SKM-1 treated with dmso at 0.1 percent for 144 hours (cell line): Measurements from ENCODE around the gene PATZ1.
A peak's percentile ranks its signal among the peaks of the same experiment; 100 is the strongest.
"Not testable (repeated sequence)": the region's sequence is repeated elsewhere in the genome, so short reads cannot be mapped to it uniquely, and the experiment has no call there.

Experiments
- DNase-seq: peaks from one replicate; lab custom pipeline; 2025; ENCODE audit not compliant: unreplicated experiment; lab: John Stamatoyannopoulos, UW

Gene PATZ1, protein sequence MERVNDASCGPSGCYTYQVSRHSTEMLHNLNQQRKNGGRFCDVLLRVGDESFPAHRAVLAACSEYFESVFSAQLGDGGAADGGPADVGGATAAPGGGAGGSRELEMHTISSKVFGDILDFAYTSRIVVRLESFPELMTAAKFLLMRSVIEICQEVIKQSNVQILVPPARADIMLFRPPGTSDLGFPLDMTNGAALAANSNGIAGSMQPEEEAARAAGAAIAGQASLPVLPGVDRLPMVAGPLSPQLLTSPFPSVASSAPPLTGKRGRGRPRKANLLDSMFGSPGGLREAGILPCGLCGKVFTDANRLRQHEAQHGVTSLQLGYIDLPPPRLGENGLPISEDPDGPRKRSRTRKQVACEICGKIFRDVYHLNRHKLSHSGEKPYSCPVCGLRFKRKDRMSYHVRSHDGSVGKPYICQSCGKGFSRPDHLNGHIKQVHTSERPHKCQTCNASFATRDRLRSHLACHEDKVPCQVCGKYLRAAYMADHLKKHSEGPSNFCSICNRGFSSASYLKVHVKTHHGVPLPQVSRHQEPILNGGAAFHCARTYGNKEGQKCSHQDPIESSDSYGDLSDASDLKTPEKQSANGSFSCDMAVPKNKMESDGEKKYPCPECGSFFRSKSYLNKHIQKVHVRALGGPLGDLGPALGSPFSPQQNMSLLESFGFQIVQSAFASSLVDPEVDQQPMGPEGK

DNA sequence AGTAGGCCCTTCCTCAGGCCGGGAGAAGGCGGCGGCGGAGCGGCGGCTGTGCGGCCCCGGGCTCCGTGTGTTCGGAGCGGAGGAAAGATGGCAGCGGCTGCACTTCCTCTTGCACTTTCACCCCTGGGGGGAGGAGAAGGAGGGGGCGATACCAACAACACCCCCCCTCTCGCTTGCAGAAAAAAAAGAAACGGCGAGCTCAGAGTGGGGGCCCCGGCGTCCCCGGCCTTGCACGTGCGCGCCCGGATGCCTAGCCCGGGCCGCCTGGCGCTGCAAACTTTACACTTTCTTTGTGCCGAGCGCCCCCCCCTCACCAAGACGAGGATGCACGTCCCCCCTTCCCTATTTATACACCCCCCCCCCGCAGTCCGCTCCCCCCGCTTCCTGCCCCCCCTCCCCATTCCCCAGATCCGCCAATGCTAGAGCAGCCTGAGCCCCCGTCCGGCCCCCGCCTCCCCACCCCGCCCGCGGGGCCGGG lies at the start of gene PATZ1:
Gene PATZ1 (minus strand): TSS at position 92 of the 478 bp plus-strand sequence. CDS start 744 bp downstream, outside the sequence.
- DNase-seq, result peak; percentile 77

DNA sequence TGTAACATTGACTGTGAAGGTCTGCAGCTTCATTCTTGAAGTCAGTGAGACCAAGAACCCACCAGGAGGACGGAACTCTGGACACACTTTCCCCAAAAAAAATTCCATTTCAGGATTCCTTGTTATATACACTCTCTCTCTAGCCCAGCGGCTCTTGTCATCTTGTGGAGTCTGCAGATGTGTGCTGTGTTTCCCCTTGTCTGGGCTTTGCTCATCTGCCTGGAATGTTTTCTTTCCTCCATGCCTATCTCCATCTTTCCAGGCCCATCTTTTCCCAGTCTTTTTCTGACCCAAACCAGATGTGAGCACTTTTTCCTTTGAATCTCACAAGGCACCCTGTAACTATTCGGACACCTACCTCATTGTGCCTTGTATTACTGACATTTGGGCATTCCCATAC lies 48.2 kb upstream of the PATZ1 start:
- DNase-seq, result no peak

- no peak for DNase-seq
Observed at GRCh38 chr22:31393893-31394292, 47.7 kb upstream of the PATZ1 start.

DNA sequence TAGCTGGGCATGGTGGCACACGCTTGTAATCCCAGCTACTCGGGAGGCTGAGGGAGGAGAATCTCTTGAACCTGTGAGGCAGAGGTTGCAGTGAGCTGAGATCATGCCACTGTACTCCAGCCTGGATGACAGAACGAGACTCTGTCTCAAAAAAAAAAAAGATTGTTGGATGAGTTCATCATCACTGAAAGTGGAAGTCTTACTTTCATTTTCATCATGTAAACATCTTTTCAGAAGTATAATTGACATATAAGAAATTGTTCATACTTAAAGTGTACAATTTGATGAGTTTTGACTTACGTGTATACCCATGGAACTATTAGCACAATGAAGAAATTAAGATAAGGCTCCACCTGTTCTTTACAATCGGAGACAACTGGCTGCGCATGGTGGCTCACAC lies 32.5 kb upstream of the PATZ1 start:
- DNase-seq, result not testable (repeated sequence)

DNA sequence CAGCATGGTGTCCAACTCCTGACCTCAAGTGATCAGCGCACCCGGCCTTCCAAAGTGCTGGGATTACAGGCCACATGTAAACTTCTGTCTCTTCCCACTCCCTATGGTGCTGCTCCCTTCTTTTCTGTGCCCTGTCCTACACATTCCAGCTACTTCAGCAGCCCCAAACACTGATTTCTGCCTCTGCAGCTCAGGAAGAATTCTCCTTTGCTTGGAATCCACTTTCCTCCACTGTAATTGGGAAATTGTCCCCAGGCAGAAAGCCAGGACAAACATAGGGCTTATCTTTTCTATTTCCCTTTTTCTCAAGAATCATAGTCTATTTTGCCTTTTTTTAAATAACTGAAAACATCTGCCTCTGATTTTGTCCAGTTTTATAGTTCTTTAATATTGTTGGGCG lies 32.0 kb upstream of the PATZ1 start:
- DNase-seq, result no peak

DNA sequence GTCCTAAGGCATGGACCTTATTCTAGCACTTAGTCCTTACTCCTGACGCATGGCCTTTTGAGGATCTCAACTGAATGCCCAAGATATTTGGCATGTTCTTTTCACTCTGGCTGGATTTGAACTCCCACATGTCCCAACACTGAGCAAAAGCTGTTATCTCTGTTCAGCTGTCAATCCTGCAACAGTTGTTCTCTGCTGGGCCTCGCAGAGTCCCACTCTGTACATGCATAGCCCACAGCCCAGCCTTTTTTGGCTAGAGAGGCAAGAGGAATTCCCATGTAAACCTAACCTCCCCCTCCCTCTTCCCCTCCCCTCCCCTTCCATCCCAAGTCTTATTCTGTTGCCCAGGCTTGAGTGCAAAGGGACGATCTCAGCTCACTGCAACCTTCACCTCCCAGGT lies 31.5 kb upstream of the PATZ1 start:
- DNase-seq, result no peak

DNA sequence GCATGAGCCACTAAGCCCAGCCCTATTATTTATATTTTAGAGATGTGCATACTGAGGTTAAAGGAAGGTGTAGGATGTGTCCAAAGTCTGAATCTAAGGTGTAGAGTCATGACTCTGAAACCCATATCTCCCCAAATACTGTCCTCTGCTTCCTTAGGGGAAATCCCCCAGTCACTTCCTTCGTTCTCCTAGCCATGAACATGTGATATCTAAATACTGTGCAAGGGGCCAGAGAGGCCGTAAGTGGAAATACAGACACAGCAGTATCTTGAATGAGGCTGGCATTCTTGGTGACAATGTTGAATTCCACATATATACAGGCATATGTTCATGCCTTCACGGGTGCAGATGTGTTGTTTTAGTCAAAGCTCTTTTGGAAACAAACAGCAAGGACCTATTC lies 21.3 kb upstream of the PATZ1 start:
- no peak for DNase-seq

- DNase-seq, result no peak
Observed at GRCh38 chr22:31363885-31364465, 17.8 kb upstream of the PATZ1 start.

GRCh38 chr22:31361743-31362142 lies 15.6 kb upstream of the PATZ1 start:
- DNase-seq, result no peak

DNA sequence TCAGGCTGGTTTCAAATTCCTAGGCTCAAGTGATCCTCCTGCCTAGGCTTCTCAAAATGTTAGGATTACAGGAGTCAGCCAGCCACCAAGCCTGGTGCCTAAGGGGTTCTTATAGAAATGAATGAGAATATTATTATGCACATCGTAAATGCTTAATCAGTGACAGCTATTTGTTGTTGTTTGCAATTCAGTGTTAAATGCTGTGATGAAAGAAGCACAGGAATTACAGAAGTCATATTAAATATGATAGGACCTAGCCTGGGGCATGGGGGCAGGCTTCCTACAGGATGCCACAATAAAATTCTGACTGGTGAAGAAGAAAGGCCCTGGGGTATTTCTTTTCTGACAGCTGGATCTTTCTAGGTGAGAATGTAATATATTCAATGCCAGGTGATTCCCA lies 13.9 kb upstream of the PATZ1 start:
- DNase-seq, result no peak

DNA sequence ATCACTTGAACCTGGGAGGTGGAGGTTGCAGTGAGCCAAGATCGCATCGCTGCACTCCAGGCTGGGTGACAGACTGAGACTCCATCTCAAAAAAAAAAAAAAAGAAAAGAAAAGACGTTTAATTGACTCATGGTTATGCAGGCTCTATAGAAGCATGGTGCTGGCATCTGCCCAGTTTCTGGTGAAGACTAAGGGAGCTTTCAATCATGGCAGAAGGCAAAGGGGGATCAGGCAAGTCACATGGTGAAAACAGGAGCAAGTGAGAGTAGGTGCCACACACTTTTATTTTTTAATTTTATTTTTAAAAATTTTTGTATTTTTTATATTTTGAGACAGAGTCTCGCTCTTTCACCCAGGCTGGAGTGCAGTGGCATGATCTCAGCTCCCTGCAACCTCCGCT lies 8.4 kb upstream of the PATZ1 start:
- no peak for DNase-seq

GRCh38 chr22:31350410-31350863 lies 4.3 kb upstream of the PATZ1 start:
- DNase-seq, result no peak

- no peak for DNase-seq
Observed at GRCh38 chr22:31349960-31350359, 3.8 kb upstream of the PATZ1 start.

DNA sequence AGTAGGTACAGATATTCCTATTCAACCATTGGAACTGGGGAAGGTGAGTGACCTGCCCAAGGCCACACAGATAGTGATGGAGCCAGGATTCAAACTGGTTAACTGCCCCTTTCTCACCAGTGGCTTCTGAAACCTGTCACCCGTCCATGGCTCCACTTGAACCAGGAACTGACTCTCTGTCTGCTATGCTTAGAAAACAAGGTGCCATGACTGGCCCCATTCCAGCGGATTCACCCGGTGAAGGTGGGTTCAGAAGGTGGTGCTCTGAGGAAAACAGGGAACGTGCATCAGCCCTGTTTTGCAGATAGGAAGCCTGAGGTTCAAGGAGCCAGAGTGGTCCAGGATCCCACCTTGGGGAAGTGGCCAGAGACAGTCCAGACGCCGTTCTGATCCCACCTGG lies 2.6 kb upstream of the PATZ1 start:
- no peak for DNase-seq

- DNase-seq, result not testable (repeated sequence)
Observed at GRCh38 chr22:31348009-31348337, 1.8 kb upstream of the PATZ1 start.

GRCh38 chr22:31347251-31348008 lies 1.3 kb upstream of the PATZ1 start:
- DNase-seq, result peak; percentile 10

DNA sequence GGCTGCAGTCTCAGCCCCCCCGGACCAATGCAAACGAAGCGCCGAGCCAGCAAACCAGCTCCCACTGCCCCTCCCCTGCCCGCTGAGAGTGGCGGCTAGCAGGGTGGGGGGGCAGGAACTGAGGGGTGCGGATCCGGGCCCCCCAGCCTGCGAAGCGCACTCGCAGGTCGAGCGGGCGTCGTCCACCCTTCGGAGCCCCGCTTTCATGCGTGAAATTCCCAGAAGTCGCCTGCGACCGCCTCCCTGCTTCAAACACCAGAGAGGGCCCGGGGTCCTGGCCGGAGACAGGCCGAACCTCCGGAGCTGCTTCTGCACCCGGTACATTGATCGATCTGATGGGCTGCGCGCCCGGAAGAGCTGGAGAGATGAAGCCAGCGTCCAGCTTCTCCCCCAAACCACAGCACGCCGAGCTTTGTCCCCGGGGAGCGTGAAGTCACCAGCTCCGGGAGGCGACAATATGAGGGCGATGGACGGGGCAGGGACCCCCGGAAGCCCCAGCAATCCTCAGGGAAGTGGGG lies 646 bp upstream of the PATZ1 start:
- DNase-seq, result peak; percentile 64

DNA sequence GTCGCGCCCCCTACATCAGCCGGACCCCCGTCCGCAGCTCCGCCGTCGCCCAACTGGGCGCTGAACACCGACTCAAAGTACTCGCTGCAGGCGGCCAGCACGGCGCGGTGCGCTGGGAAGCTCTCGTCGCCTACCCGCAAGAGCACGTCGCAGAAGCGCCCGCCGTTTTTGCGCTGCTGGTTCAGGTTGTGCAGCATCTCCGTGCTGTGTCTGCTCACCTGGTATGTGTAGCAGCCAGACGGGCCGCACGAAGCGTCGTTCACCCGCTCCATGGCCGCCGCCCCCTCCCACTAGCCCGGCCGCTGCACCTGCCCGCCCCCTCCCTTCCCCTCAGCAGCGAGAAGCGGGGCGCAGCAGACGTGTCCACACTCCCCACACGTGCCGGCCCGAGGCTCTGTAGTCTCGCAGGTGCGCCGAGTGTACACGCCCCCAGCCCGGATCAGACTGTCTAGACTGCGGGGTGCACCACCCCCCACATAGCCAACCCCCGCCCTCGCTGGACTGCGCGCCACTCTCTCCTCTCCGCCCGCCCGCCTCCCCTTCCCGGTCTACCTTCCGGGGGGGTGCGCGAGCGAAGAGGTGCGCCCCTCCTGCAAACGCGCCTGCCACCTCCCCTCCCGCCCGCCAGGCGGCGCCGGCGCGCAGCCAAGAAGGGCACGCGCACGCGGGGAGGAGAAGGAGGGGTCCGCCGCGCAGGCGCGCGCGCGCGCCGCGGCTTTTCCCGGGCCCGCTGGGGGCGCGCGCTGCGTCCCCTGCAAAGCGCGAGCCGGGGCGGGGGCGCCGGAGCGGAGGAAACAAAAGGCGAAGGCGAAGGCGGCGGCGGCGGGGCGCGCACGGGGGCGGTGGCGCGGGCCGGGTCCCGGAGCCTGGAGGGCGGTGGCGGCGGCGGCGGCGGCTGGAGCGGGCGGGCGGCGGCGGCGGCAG lies 553 bp downstream of the PATZ1 start:
- DNase-seq, result peak; percentile 85

GRCh38 chr22:31344578-31345330 lies 1.4 kb downstream of the PATZ1 start:
- no peak for DNase-seq
